ENCODE data around the gene KCNC4.

Gene KCNC4

GRCh38 chr1:110209715-110210603, at the start of gene KCNC4:
Gene KCNC4, plus strand, starts transcription at chr1:110210314. Its CDS starts 1,186 bp downstream, at chr1:110211500.
- DNase-seq (ENCODE audit: low read depth in 2 of 2, low spot score in 1 of 2), result peak; percentile 66 to 87

GRCh38 chr1:110160538-110161100, 49.5 kb upstream of the KCNC4 start:
- DNase-seq (ENCODE audit: low read depth in 2 of 2, low spot score in 1 of 2), result no peak

- no peak for DNase-seq (ENCODE audit: low read depth in 2 of 2, low spot score in 1 of 2)
These were observed 48.9 kb upstream of the KCNC4 start for GRCh38 chr1:110161165-110161564.

GRCh38 chr1:110161849-110162248, 48.3 kb upstream of the KCNC4 start:
- DNase-seq (ENCODE audit: low read depth in 2 of 2, low spot score in 1 of 2), result no peak

GRCh38 chr1:110163591-110163990, 46.5 kb upstream of the KCNC4 start:
- no peak for DNase-seq (ENCODE audit: low read depth in 2 of 2, low spot score in 1 of 2)

GRCh38 chr1:110164725-110165350, 45.3 kb upstream of the KCNC4 start:
- no peak for DNase-seq (ENCODE audit: low read depth in 2 of 2, low spot score in 1 of 2)

- DNase-seq (ENCODE audit: low read depth in 2 of 2, low spot score in 1 of 2), result no peak
These were observed 44.3 kb upstream of the KCNC4 start for GRCh38 chr1:110165761-110166231.

GRCh38 chr1:110166861-110167260, 43.3 kb upstream of the KCNC4 start:
- DNase-seq (ENCODE audit: low read depth in 2 of 2, low spot score in 1 of 2), result no peak

GRCh38 chr1:110170766-110171733, 39.1 kb upstream of the KCNC4 start:
- DNase-seq (ENCODE audit: low read depth in 2 of 2, low spot score in 1 of 2), result no peak

- no peak for DNase-seq (ENCODE audit: low read depth in 2 of 2, low spot score in 1 of 2)
These were observed 38.1 kb upstream of the KCNC4 start for GRCh38 chr1:110172001-110172400.

GRCh38 chr1:110173466-110174105, 36.5 kb upstream of the KCNC4 start:
- no peak for DNase-seq (ENCODE audit: low read depth in 2 of 2, low spot score in 1 of 2)

GRCh38 chr1:110174961-110175360, 35.2 kb upstream of the KCNC4 start:
- no peak for DNase-seq (ENCODE audit: low read depth in 2 of 2, low spot score in 1 of 2)

GRCh38 chr1:110176299-110176956, 33.7 kb upstream of the KCNC4 start:
- no peak for DNase-seq (ENCODE audit: low read depth in 2 of 2, low spot score in 1 of 2)

GRCh38 chr1:110177775-110178174, 32.3 kb upstream of the KCNC4 start:
- DNase-seq (ENCODE audit: low read depth in 2 of 2, low spot score in 1 of 2), result no peak

- no peak for DNase-seq (ENCODE audit: low read depth in 2 of 2, low spot score in 1 of 2)
These were observed 26.4 kb upstream of the KCNC4 start for GRCh38 chr1:110183642-110184167.

GRCh38 chr1:110184446-110184845, 25.7 kb upstream of the KCNC4 start:
- DNase-seq (ENCODE audit: low read depth in 2 of 2, low spot score in 1 of 2), result no peak

- DNase-seq (ENCODE audit: low read depth in 2 of 2, low spot score in 1 of 2), result no peak
These were observed 24.9 kb upstream of the KCNC4 start for GRCh38 chr1:110185181-110185580.

GRCh38 chr1:110186558-110186957, 23.6 kb upstream of the KCNC4 start:
- no peak for DNase-seq (ENCODE audit: low read depth in 2 of 2, low spot score in 1 of 2)

GRCh38 chr1:110187139-110187890, 22.8 kb upstream of the KCNC4 start:
- DNase-seq (ENCODE audit: low read depth in 2 of 2, low spot score in 1 of 2), result no peak
